ENCODE data around the gene TOGARAM1.
A peak's percentile ranks its signal among the peaks of the same experiment; 100 is the strongest.

TOGARAM1 gene

GRCh38 chr14:44963775-44964380, 1.9 kb downstream of the TOGARAM1 start:
- peak in 18 of 58 donors; percentile 2 to 43 (median 15) for DNase-seq

- DNase-seq = no peak
Measured at GRCh38 chr14:44966601-44967336, 4.8 kb downstream of the TOGARAM1 start.

GRCh38 chr14:44968714-44969113, 6.7 kb downstream of the TOGARAM1 start:
- no peak for DNase-seq

GRCh38 chr14:44970907-44971306, 8.9 kb downstream of the TOGARAM1 start:
- no peak for DNase-seq

- DNase-seq = no peak
Measured at GRCh38 chr14:44971459-44971858, 9.5 kb downstream of the TOGARAM1 start.

- no peak for DNase-seq
Measured at GRCh38 chr14:44979273-44979672, 17.3 kb downstream of the TOGARAM1 start.

GRCh38 chr14:44979740-44980356, 17.9 kb downstream of the TOGARAM1 start:
- DNase-seq = peak in 1 of 58 donors; percentile 30

- no peak for DNase-seq
Measured at GRCh38 chr14:44981198-44981597, 19.2 kb downstream of the TOGARAM1 start.

- DNase-seq = no peak
Measured at GRCh38 chr14:44982594-44982993, 20.6 kb downstream of the TOGARAM1 start.

GRCh38 chr14:44988694-44989093, 26.7 kb downstream of the TOGARAM1 start:
- DNase-seq = no peak

GRCh38 chr14:44989497-44990440, 27.8 kb downstream of the TOGARAM1 start:
- DNase-seq = no peak

- DNase-seq = no peak
Measured at GRCh38 chr14:44990533-44990932, 28.5 kb downstream of the TOGARAM1 start.

- peak in 8 of 58 donors; percentile 8 to 83 (median 16) for DNase-seq
Measured at GRCh38 chr14:44995196-44995595, 33.2 kb downstream of the TOGARAM1 start.

GRCh38 chr14:44995770-44996294, 33.8 kb downstream of the TOGARAM1 start:
- no peak for DNase-seq

GRCh38 chr14:45003924-45004323, 41.9 kb downstream of the TOGARAM1 start:
- DNase-seq = no peak

- DNase-seq = no peak
Measured at GRCh38 chr14:45015133-45015532, 53.1 kb downstream of the TOGARAM1 start.

- no peak for DNase-seq
Measured at GRCh38 chr14:45028107-45028626, 66.2 kb downstream of the TOGARAM1 start.

- DNase-seq = no peak
Measured at GRCh38 chr14:45034730-45035129, 72.7 kb downstream of the TOGARAM1 start.

- no peak for DNase-seq
Measured at GRCh38 chr14:45038256-45038655, 76.3 kb downstream of the TOGARAM1 start.

- DNase-seq = no peak
Measured at GRCh38 chr14:45038865-45039264, 76.9 kb downstream of the TOGARAM1 start.

- no peak for DNase-seq
Measured at GRCh38 chr14:45039390-45039789, 77.4 kb downstream of the TOGARAM1 start.
